Caco-2 (cell line): ENCODE results near the gene ARHGEF10L. TPM values are rescaled to one million over a fixed set of nuclear protein-coding genes. Genes with fewer than 3 reads are reported as not detected.

ENCODE experiments used
- BruUV-seq: library from RNA; stranded (reverse); fragments of 400-500 nt; replicated peaks from 2 replicates; lab custom pipeline; 2021; lab: Mats Ljungman, UMichigan
- CTCF ChIA-PET: fragments of 300-600 bp; sonication (Branson Sonifier 250); formaldehyde crosslinking; loops from one replicate; lab custom pipeline; 2022; ENCODE audit warnings: antibody characterized with exemption; lab: Charles Lee
- POLR2A ChIA-PET: fragments of 300-600 bp; sonication (Branson Sonifier 250); formaldehyde crosslinking; loops from one replicate; lab custom pipeline; 2022; ENCODE audit warnings: antibody characterized with exemption; lab: Charles Lee
- DNase-seq, 2 experiments: peaks; one replicate each; pipeline versions ENCODE4 v3.0.0 to v3.0.0-alpha.2; 2020 to 2022
- H3K27me3 ChIP-seq: replicated peaks from 2 replicates; pipeline ENCODE4 v1.6.0; 2011; ENCODE audit warnings: low read length; ENCODE audit not compliant: control insufficient read depth, insufficient read depth
- H3K36me3 ChIP-seq: 2 replicates; pipeline ENCODE4 v1.5.1; 2011; ENCODE audit warnings: low read length; ENCODE audit not compliant: control insufficient read depth, insufficient read depth
- H3K4me1 ChIP-seq: fragments of 250-450 bp; sonication (Bioruptor Pico); 2 replicates; pipeline ENCODE4 v1.5.1; 2020; ENCODE audit warnings: mild to moderate bottlenecking
- H3K4me3 ChIP-seq: 2 replicates; pipeline ENCODE4 v1.5.1; 2011; ENCODE audit warnings: low read depth, mild to moderate bottlenecking, control low read depth, low read length
- H3K9me3 ChIP-seq: fragments of 250-450 bp; sonication (Bioruptor Pico); 2 replicates; pipeline ENCODE4 v1.5.1; 2020; ENCODE audit warnings: mild to moderate bottlenecking, moderate library complexity
- H3K27ac Mint-ChIP-seq: one replicate; pipeline ENCODE4 v1.8.0; 2022; ENCODE audit warnings: mixed read lengths; ENCODE audit not compliant: unreplicated experiment
- H3K27me3 Mint-ChIP-seq: one replicate; pipeline ENCODE4 v1.8.0; 2022; ENCODE audit warnings: mixed read lengths; ENCODE audit not compliant: insufficient read depth, unreplicated experiment
- H3K36me3 Mint-ChIP-seq: one replicate; pipeline ENCODE4 v1.8.0; 2022; ENCODE audit warnings: mild to moderate bottlenecking, mixed read lengths; ENCODE audit not compliant: insufficient read depth, unreplicated experiment
- H3K4me1 Mint-ChIP-seq: one replicate; pipeline ENCODE4 v1.8.0; 2022; ENCODE audit warnings: low read depth, mixed read lengths; ENCODE audit not compliant: unreplicated experiment
- H3K4me3 Mint-ChIP-seq: one replicate; pipeline ENCODE4 v1.8.0; 2022; ENCODE audit warnings: mild to moderate bottlenecking, moderate library complexity, mixed read lengths; ENCODE audit not compliant: unreplicated experiment
- H3K9me3 Mint-ChIP-seq: one replicate; pipeline ENCODE4 v1.8.0; 2022; ENCODE audit warnings: mixed read lengths; ENCODE audit not compliant: unreplicated experiment
- intact Hi-C: fragments of 100-400 bp; cut with micrococcal nuclease; formaldehyde crosslinking; loops from one replicate; pipeline ENCODE4 v1.10.0; 2022; ENCODE audit not compliant: unreplicated experiment
- total RNA-seq: library from RNA; stranded (reverse); gene quantifications from 2 replicates; pipeline ENCODE4 v1.2.3, GENCODE V29; 2022
- TF ChIP-seq, protein P1 (sequence below), 2 experiments: fragments of 200-600 bp in 1 of 2; IDR thresholded peaks; 1 replicate in 1 of 2; 2 replicates in 1 of 2; pipeline versions ENCODE4 v1.5.1 to v1.8.0; 2011 to 2022; ENCODE audit warnings: antibody characterized with exemption in 1 of 2, control low read depth in 1 of 2, inconsistent platforms in 1 of 2, low read depth in 1 of 2, low read length in 1 of 2, mild to moderate bottlenecking in 1 of 2, moderate library complexity in 1 of 2; ENCODE audit not compliant: insufficient read depth in 1 of 2, severe bottlenecking in 1 of 2, unreplicated experiment in 1 of 2

ARHGEF10L gene
- total RNA-seq, 1 experiment from 2014 or later, result 31.3 TPM

DNA sequence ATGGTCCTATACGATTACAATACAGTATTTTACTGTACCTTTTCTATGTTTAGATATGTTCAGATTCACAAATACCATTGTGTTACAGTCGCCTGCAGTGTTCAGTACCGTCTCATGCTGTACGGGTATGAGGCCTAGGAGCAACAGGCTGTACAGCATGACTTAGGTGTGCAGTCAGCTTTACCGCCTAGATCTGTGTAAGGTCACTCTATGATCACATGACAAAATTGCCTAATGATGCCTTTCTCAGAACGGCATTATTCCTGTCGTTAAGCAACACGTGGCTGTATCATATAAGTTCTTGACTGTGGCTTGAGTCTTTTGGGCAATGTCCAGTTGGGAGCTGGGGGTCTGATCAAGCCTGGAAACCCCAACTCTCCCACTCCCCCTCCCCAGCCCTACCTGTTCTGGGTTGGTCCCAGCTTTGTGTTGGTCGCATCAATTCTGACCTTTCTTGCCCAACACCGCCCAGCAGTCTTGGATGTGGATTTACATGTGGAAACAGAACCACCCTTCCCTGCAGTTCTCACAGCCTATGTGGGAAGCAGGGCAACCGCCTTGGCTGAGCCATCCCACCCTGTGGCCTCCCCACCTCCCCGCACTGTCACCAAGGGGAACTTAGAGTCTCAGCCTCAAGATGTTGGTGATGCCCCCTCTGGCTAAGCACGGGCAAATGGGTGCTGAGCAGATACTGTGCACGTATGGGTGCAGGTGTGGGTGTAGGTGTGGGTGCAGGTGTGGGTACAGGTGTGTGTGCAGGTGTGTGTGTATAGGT, 135.4 kb downstream of the ARHGEF10L start:
- H3K9me3 ChIP-seq, result no peaks in the 10 kb centered on the region
- Mint-ChIP-seq H3K4me1 (no peaks in the 10 kb centered on the region), H3K4me3 (no peak overlapping the region), H3K27me3 (no peaks in the 10 kb centered on the region), H3K27ac (no peak overlapping the region), H3K36me3 (peaks cover 7% of the 10 kb centered on the region), H3K9me3 (no peaks in the 10 kb centered on the region)
- H3K36me3 ChIP-seq, result no peaks in the 10 kb centered on the region
- DNase-seq, result no peak
- ChIA-PET CTCF (no interaction called here), POLR2A (no interaction called here)
- BruUV-seq, result no TSS peak
- H3K4me3 ChIP-seq, result no peak overlapping the region
- no peaks in the 10 kb centered on the region for H3K27me3 ChIP-seq
- intact Hi-C loops, result no loop called here
- no peaks in the 10 kb centered on the region for H3K4me1 ChIP-seq
- TF ChIP-seq, protein P1, sequence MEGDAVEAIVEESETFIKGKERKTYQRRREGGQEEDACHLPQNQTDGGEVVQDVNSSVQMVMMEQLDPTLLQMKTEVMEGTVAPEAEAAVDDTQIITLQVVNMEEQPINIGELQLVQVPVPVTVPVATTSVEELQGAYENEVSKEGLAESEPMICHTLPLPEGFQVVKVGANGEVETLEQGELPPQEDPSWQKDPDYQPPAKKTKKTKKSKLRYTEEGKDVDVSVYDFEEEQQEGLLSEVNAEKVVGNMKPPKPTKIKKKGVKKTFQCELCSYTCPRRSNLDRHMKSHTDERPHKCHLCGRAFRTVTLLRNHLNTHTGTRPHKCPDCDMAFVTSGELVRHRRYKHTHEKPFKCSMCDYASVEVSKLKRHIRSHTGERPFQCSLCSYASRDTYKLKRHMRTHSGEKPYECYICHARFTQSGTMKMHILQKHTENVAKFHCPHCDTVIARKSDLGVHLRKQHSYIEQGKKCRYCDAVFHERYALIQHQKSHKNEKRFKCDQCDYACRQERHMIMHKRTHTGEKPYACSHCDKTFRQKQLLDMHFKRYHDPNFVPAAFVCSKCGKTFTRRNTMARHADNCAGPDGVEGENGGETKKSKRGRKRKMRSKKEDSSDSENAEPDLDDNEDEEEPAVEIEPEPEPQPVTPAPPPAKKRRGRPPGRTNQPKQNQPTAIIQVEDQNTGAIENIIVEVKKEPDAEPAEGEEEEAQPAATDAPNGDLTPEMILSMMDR (IDR thresholded peaks at IDR 0.05; ENCODE audit: insufficient read depth in 1 of 2, low read depth in 1 of 2, low read length in 1 of 2, severe bottlenecking in 1 of 2, unreplicated experiment in 1 of 2), result no peak

DNA sequence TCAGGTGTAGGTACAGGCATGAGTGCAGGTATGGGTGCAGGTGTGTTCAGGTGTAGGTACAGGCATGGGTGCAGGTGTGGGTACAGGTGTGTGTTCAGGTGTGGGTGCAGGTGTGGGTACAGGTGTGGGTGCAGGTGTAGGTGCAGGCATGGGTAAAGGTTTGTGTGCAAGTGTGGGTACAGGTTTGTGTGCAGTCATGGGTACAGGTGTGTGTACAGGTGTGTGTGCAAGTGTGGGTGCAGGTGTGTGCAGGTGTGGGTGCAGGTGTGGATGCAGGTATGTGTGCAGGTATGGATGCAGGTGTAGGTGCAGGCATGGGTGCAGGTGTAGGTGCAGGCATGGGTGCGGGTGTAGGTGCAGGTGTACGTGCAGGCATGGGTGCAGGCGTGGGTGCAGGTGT, 136.2 kb downstream of the ARHGEF10L start:
- Histone ChIP-seq H3K36me3 (no peaks in the 10 kb centered on the region), H3K27me3 (no peaks in the 10 kb centered on the region), H3K4me1 (no peaks in the 10 kb centered on the region), H3K4me3 (no peak overlapping the region), H3K9me3 (no peaks in the 10 kb centered on the region)
- DNase-seq, result no peak
- H3K27ac Mint-ChIP-seq, result no peak overlapping the region
- no peaks in the 10 kb centered on the region for H3K27me3 Mint-ChIP-seq
- POLR2A ChIA-PET, result no interaction called here
- H3K4me3 Mint-ChIP-seq, result no peak overlapping the region
- H3K4me1 Mint-ChIP-seq, result no peaks in the 10 kb centered on the region
- no peaks in the 10 kb centered on the region for H3K9me3 Mint-ChIP-seq
- TF ChIP-seq, protein P1 (IDR thresholded peaks at IDR 0.05; ENCODE audit: insufficient read depth in 1 of 2, low read depth in 1 of 2, low read length in 1 of 2, severe bottlenecking in 1 of 2, unreplicated experiment in 1 of 2), result no peak
- BruUV-seq, result no TSS peak
- H3K36me3 Mint-ChIP-seq, result peaks cover 8% of the 10 kb centered on the region
- intact Hi-C loops, result no loop called here
- CTCF ChIA-PET, result no interaction called here

DNA sequence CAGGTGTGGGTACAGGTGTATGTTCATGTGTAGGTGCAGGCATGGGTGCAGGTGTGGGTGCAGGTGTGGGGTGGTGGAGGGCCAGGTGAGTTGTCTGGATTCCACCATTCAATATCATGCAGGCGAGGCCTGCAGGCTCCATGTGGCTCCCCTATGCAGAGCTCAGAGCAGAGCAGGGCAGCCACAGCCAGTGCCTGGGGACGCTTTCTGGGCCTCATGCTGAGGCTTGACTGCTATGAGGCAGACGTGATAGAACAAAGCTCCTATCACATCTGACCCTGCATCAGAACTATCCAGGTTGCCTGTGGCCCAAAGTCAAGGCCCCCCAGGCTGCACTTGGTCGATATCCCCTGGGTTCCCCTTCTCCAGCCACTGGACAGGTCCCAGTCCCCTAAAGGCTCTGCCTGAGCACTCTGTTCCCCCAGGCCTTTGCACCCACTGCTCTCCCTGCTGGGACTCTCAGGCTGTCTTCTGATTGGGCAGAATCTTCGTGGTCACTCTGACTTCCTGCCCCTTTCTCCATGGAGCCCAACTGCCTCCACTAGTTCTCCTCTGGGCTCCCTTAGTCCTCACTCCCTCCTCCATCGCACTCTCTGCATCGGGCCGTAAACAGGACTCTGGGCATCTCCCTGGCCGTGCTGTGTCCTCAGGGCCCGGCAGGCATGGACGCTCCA, 137.0 kb downstream of the ARHGEF10L start:
- no peaks in the 10 kb centered on the region for H3K4me1 Mint-ChIP-seq
- CTCF ChIA-PET, result no interaction called here
- BruUV-seq, result no TSS peak
- H3K27me3 Mint-ChIP-seq, result no peaks in the 10 kb centered on the region
- peaks cover 16% of the 10 kb centered on the region for H3K36me3 Mint-ChIP-seq
- Histone ChIP-seq H3K27me3 (no peaks in the 10 kb centered on the region), H3K4me1 (no peaks in the 10 kb centered on the region), H3K9me3 (no peaks in the 10 kb centered on the region), H3K4me3 (no peak overlapping the region), H3K36me3 (no peaks in the 10 kb centered on the region)
- POLR2A ChIA-PET, result no interaction called here
- intact Hi-C loops, result no loop called here
- H3K27ac Mint-ChIP-seq, result no peak overlapping the region
- TF ChIP-seq, protein P1 (IDR thresholded peaks at IDR 0.05; ENCODE audit: insufficient read depth in 1 of 2, low read depth in 1 of 2, low read length in 1 of 2, severe bottlenecking in 1 of 2, unreplicated experiment in 1 of 2), result no peak
- H3K4me3 Mint-ChIP-seq, result no peak overlapping the region
- no peaks in the 10 kb centered on the region for H3K9me3 Mint-ChIP-seq
- DNase-seq, result no peak
